ENCODE data around the gene TMEM154.

TMEM154 gene

GRCh38 chr4:152573861-152574260 is 105.9 kb downstream of the TMEM154 start:
- TF ChIP-seq CTCF (IDR thresholded peaks at IDR 0.05) = no peak

DNA sequence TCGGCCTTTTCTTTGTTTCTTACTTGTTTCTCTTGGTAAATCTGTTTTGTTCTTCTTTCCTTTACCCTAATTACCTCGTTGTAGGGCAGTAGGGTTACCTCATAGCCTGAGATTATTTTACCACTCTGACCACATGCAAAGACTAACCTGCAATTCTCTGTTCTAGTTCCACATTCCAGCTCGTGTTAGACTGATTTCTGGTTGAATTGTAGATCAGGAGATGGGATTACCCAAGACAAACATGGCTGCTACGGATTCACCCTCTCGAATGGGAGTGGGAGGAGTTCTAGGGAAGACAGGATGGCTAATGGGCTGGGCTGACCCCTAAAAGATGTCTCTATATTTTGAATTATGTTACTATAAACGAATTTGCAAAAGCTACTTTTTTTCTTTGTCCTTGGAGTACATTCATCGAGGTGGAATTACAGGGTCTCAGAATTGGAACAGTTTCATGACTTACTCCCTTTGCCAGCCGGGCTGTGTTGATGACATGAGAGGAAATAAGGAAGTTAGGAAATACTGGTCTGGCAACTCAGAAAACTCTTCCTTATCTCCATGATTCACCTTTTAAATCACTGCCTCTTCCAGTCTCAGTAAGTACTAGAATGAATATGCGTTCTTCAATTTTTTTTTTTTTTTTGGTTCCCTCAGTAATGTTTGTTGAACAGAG is 107.2 kb downstream of the TMEM154 start:
- TF ChIP-seq CTCF (IDR thresholded peaks at IDR 0.05) = no peak

DNA sequence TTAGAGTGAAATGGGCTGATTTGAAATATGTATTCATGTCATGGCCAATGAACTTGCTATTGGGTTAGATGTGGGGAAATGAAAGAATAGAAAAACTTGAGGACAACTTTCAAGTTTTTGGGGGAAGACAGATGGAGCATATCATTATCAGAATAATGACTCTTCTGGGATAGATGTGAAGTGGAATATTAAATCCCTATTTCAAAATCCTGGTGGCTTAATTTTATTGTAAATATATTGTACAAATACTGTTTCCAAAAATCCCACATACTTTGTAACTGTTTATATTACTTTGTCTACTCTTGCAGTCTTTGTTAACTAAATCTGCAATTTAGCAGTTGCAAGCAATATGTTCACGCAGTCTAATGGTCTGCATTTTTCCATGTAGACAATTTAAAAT is 108.0 kb downstream of the TMEM154 start:
- TF ChIP-seq CTCF (IDR thresholded peaks at IDR 0.05) = no peak

DNA sequence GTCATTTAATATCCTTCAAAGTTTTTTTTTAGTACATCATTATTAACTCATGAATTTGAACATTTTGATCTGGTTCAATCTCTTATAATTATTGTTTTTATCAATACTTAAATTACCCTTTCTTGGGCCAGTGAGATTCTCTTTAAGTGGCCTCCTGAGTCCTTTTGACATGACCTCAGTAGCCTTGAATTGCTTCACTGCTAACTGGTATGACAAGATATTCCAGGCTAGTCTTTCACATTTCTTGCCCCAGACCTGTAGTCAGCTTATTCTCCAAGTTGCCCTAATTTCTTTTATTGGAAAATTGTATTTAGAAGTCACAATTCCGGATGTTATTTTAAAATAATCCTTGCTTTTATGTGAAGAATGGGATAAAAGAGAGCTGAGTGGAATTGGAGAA is 108.5 kb downstream of the TMEM154 start:
- TF ChIP-seq CTCF (IDR thresholded peaks at IDR 0.05) = no peak
